HUES48 (cell line): ENCODE measurements around the gene MTOR.
A peak's percentile ranks its signal among the peaks of the same experiment; 100 is the strongest.
"Not testable (repeated sequence)": the region's sequence is repeated elsewhere in the genome, so short reads cannot be mapped to it uniquely, and the experiment has no call there.

Experiments
- H3K27ac ChIP-seq: one replicate; pipeline ENCODE4 v1.7.0; 2013; ENCODE audit warnings: low read depth, low read length, inconsistent platforms
- H3K27me3 ChIP-seq: 2 replicates; pipeline ENCODE4 v1.6.1; 2013; ENCODE audit warnings: mild to moderate bottlenecking, low read length; ENCODE audit not compliant: control insufficient read depth, insufficient read depth
- H3K36me3 ChIP-seq: 2 replicates; pipeline ENCODE4 v1.6.1; 2013; ENCODE audit warnings: low read length; ENCODE audit not compliant: control insufficient read depth, insufficient read depth
- H3K4me1 ChIP-seq: 2 replicates; pipeline ENCODE4 v1.6.1; 2013; ENCODE audit warnings: mild to moderate bottlenecking, low read length; ENCODE audit not compliant: control insufficient read depth, insufficient read depth
- H3K4me3 ChIP-seq: 2 replicates; pipeline ENCODE4 v1.5.1; 2013; ENCODE audit warnings: mild to moderate bottlenecking, low read depth, low read length
- H3K9ac ChIP-seq: 2 replicates; pipeline ENCODE4 v1.6.1; 2013; ENCODE audit warnings: mild to moderate bottlenecking, low read depth, low read length, moderate library complexity
- H3K9me3 ChIP-seq: 2 replicates; pipeline ENCODE4 v1.6.1; 2013; ENCODE audit warnings: low read length; ENCODE audit not compliant: control insufficient read depth, insufficient read depth

The MTOR gene

GRCh38 chr1:11101347-11101746 is 161.0 kb downstream of the MTOR start:
- Histone ChIP-seq H3K4me1 (peaks cover 5% of the 10 kb centered on the region), H3K27me3 (no peaks in the 10 kb centered on the region), H3K9me3 (no peaks in the 10 kb centered on the region)

GRCh38 chr1:11100806-11101205 is 161.5 kb downstream of the MTOR start:
- not testable (repeated sequence) for H3K9ac ChIP-seq, H3K4me1 ChIP-seq, H3K27me3 ChIP-seq, H3K4me3 ChIP-seq, H3K27ac ChIP-seq, H3K9me3 ChIP-seq
- peaks cover 27% of the 10 kb centered on the region for H3K36me3 ChIP-seq

More at GRCh38 chr1:11101347-11101746, 161.0 kb downstream of the MTOR start:
- Histone ChIP-seq H3K36me3 (peaks cover 27% of the 10 kb centered on the region), H3K4me3 (no peak overlapping the region), H3K9ac (no peak overlapping the region), H3K27ac (no peak overlapping the region)

- H3K27ac ChIP-seq, result peak overlapping the region; percentile 94
- peak overlapping the region; percentile 98; the same call in 1 of the 2 replicates for H3K9ac ChIP-seq
- H3K27me3 ChIP-seq, result no peaks in the 10 kb centered on the region
- H3K4me1 ChIP-seq, result peaks cover 5% of the 10 kb centered on the region
- H3K4me3 ChIP-seq, result peak overlapping the region; percentile 100
- H3K36me3 ChIP-seq, result peaks cover 30% of the 10 kb centered on the region
- H3K9me3 ChIP-seq, result no peaks in the 10 kb centered on the region
Observed at GRCh38 chr1:11100149-11100493, 162.2 kb downstream of the MTOR start.

- no peaks in the 10 kb centered on the region for H3K9me3 ChIP-seq
- H3K9ac ChIP-seq, result peak within 1 kb of the TSS; percentile 98
- H3K4me3 ChIP-seq, result peak within 1 kb of the TSS; percentile 100
- H3K27ac ChIP-seq, result peak within 1 kb of the TSS; percentile 94
- peaks cover 5% of the 10 kb centered on the region for H3K4me1 ChIP-seq
- H3K27me3 ChIP-seq, result no peaks in the 10 kb centered on the region
- peaks cover 36% of the 10 kb centered on the region for H3K36me3 ChIP-seq
Observed at GRCh38 chr1:11099310-11100148, 162.8 kb downstream of the MTOR start, which contains the start of gene EXOSC10. TSS of gene EXOSC10 (minus strand) at chr1:11099869. CDS start at chr1:11099831, 38 bp downstream.

- H3K4me1 ChIP-seq, result peaks cover 5% of the 10 kb centered on the region
- H3K27ac ChIP-seq, result peak overlapping the region; percentile 23
- H3K9ac ChIP-seq, result peak overlapping the region; percentile 98
- H3K9me3 ChIP-seq, result no peaks in the 10 kb centered on the region
- H3K36me3 ChIP-seq, result peaks cover 42% of the 10 kb centered on the region
- H3K4me3 ChIP-seq, result peak overlapping the region; percentile 100
- H3K27me3 ChIP-seq, result no peaks in the 10 kb centered on the region
Observed at GRCh38 chr1:11098931-11099309, 163.4 kb downstream of the MTOR start.

- not testable (repeated sequence) for H3K27me3 ChIP-seq, H3K27ac ChIP-seq, H3K4me1 ChIP-seq, H3K4me3 ChIP-seq, H3K9ac ChIP-seq, H3K9me3 ChIP-seq
- H3K36me3 ChIP-seq, result peaks cover 64% of the 10 kb centered on the region
Observed at GRCh38 chr1:11083784-11084183, 178.6 kb downstream of the MTOR start.

- Histone ChIP-seq H3K4me3 (no peak overlapping the region), H3K27ac (no peak overlapping the region), H3K36me3 (peaks cover 64% of the 10 kb centered on the region), H3K9me3 (no peaks in the 10 kb centered on the region), H3K27me3 (no peaks in the 10 kb centered on the region), H3K4me1 (no peaks in the 10 kb centered on the region), H3K9ac (no peak overlapping the region)
Observed at GRCh38 chr1:11080931-11081330, 181.4 kb downstream of the MTOR start.

- H3K4me3 ChIP-seq, result no peak overlapping the region
- H3K27ac ChIP-seq, result no peak overlapping the region
- no peaks in the 10 kb centered on the region for H3K4me1 ChIP-seq
- no peak overlapping the region for H3K9ac ChIP-seq
- peaks cover 87% of the 10 kb centered on the region for H3K36me3 ChIP-seq
- H3K9me3 ChIP-seq, result no peaks in the 10 kb centered on the region
- H3K27me3 ChIP-seq, result no peaks in the 10 kb centered on the region
Observed at GRCh38 chr1:11078631-11079030, 183.7 kb downstream of the MTOR start.

GRCh38 chr1:11073398-11073797 is 189.0 kb downstream of the MTOR start:
- H3K36me3 ChIP-seq, result peaks cover 94% of the 10 kb centered on the region
- H3K4me3 ChIP-seq, H3K9ac ChIP-seq, H3K4me1 ChIP-seq, H3K27me3 ChIP-seq, H3K9me3 ChIP-seq, H3K27ac ChIP-seq: not testable (repeated sequence)

GRCh38 chr1:11072216-11072917 is 190.0 kb downstream of the MTOR start:
- Histone ChIP-seq H3K9ac (no peak overlapping the region), H3K36me3 (peaks cover 97% of the 10 kb centered on the region)

More at GRCh38 chr1:11072216-11072917, 190.0 kb downstream of the MTOR start:
- Histone ChIP-seq H3K9me3 (no peaks in the 10 kb centered on the region), H3K4me1 (no peaks in the 10 kb centered on the region; the same call in 1 of the 2 replicates), H3K27me3 (no peaks in the 10 kb centered on the region), H3K4me3 (no peak overlapping the region), H3K27ac (no peak overlapping the region)
